GM13977 (cell line): Measurements from ENCODE around the gene ENHO.
"Not testable (repeated sequence)": the region's sequence is repeated elsewhere in the genome, so short reads cannot be mapped to it uniquely, and the experiment has no call there.

Experiments used
- DNase-seq: peaks from one replicate; pipeline ENCODE4 v3.0.0; 2012; ENCODE audit warnings: low spot score
- in situ Hi-C: fragments of 300-500 bp; cut with MboI; formaldehyde crosslinking; loops from one replicate; pipeline ENCODE4 v1.12.0; 2022; ENCODE audit warnings: low sequenced_read_pairs, low pct_unique_long_range_greater_than_20kb, mixed read lengths, inconsistent platforms; ENCODE audit not compliant: unreplicated experiment
- TF ChIP-seq, protein P1 (sequence below): IDR thresholded peaks from 2 replicates; pipeline ENCODE4 v1.5.1; 2012; ENCODE audit warnings: mild to moderate bottlenecking, control low read depth; ENCODE audit not compliant: insufficient read depth; ENCODE audit errors: extremely low read depth, missing control alignments

The ENHO gene

DNA sequence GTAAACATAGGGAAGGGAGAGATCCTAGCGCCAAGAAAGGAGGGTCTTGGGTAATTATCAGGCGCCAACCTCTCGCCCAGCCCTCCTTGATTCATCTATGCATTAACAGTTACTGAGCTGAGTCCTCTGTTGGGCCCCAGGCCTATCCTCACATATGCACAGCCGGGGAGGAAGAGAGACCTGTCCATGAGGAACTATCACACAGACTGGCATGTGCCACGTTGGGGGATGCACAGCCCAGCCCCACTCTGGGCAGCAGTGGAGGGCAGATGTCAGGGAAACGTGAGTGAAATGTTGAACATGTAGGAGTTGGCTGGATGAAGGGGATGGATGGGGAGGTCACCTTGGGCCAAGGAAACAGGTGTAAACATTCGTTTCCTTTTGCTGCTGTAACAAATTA lies 18.8 kb upstream of the ENHO start:
- in situ Hi-C loops: no loop called here
- no peak for DNase-seq

DNA sequence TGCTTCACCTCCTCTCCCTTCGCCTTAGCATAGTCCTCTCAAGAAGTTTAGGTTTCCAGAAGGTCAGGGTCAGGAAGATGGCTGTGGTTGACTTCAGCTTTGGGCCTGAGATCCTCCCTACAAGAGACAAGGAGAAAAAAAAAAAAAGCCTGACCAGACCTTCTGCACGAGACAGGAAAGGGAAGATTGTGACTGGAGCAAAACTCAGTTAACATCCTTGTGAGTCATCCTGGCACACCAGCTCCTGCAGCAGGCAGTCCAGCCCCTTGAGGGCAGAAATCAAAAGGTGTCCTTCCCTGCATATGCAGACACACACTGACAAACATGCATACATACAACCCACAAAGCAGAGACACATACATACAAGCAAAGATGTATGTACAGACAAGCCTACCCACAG lies 18.0 kb upstream of the ENHO start:
- no peak for DNase-seq
- in situ Hi-C loops: no loop called here
- TF ChIP-seq, protein P1, sequence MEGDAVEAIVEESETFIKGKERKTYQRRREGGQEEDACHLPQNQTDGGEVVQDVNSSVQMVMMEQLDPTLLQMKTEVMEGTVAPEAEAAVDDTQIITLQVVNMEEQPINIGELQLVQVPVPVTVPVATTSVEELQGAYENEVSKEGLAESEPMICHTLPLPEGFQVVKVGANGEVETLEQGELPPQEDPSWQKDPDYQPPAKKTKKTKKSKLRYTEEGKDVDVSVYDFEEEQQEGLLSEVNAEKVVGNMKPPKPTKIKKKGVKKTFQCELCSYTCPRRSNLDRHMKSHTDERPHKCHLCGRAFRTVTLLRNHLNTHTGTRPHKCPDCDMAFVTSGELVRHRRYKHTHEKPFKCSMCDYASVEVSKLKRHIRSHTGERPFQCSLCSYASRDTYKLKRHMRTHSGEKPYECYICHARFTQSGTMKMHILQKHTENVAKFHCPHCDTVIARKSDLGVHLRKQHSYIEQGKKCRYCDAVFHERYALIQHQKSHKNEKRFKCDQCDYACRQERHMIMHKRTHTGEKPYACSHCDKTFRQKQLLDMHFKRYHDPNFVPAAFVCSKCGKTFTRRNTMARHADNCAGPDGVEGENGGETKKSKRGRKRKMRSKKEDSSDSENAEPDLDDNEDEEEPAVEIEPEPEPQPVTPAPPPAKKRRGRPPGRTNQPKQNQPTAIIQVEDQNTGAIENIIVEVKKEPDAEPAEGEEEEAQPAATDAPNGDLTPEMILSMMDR: no peak

More for the DNA sequence above, 18.8 kb upstream of the ENHO start:
- TF ChIP-seq, protein P1: no peak

DNA sequence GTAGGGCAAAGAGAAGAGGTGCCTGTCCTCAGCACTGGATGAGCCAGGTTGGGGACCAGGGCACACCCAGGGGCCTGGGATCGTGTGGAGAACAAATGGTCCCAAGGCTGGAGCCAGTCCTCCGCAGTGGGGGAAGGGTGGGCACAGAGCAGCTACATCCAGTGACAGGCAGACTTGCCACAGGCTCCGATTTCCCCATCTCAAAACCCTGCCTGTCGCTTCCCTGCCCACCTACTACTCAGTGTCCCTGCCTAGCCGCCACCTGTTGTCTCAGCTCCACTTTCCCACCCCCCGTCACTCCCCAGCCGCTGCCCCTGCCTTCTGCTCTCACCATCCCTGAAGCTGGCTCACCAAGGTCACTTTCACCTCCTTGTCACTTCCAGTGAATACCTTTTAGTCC lies 13.9 kb upstream of the ENHO start:
- TF ChIP-seq, protein P1: no peak
- in situ Hi-C loops: no loop called here
- no peak for DNase-seq

DNA sequence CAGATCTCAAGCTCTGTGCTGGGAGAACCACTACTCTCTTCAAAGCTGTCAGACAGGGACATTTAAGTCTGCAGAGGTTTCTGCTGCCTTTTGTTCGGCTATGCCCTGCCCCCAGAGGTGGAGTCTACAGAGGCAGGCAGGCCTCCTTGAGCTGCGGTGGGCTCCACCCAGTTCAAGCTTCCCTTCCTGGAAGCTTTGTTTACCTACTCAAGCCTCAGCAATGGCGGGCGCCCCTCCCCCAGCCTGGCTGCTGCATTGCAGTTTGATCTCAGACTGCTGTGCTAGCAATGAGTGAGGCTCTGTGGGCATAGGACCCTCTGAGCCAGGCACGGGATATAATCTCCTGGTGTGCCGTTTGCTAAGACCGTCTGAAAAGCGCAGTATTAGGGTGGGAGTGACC lies 9.3 kb upstream of the ENHO start:
- in situ Hi-C loops, DNase-seq: not testable (repeated sequence)

DNA sequence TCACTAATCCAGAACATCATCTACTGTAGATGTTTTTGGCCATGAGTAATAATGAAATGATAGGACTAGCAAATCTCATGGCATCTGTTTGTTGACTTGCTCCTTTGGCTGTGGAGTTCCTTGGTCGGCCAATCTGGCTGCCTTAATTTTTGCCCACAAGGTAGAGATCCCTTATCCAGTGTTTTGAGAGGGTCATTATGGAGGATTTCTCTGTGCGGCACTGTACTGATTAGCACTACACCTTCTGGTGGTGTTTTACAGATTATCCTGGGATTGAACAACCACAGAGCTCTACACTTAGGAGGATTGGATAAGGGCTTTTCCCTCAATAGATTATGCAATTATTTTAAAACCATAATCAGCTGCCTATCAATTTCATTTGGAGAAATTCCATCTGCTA lies 3.2 kb upstream of the ENHO start:
- in situ Hi-C loops: no loop called here
- TF ChIP-seq, protein P1: no peak
- no peak for DNase-seq

DNA sequence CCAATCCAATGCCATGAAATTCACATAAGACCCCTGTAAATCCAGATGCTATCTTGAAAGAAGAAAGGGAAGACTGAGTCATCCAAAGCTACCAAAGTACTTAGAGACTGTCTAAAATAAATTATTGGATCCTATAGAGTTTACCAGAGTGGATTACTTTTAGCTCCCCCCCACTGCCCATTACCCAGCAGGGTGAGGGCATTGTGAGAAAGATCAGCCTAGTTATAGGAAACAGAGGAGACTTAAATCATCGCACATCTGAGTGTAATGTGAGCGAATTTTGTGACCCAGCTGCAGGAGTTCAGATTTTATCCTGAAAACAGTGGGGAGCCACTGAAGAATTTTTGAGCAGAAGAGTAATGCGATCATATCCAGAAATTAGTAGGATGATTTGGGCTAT lies 1.6 kb upstream of the ENHO start:
- in situ Hi-C loops: no loop called here
- TF ChIP-seq, protein P1: no peak
- no peak for DNase-seq

DNA sequence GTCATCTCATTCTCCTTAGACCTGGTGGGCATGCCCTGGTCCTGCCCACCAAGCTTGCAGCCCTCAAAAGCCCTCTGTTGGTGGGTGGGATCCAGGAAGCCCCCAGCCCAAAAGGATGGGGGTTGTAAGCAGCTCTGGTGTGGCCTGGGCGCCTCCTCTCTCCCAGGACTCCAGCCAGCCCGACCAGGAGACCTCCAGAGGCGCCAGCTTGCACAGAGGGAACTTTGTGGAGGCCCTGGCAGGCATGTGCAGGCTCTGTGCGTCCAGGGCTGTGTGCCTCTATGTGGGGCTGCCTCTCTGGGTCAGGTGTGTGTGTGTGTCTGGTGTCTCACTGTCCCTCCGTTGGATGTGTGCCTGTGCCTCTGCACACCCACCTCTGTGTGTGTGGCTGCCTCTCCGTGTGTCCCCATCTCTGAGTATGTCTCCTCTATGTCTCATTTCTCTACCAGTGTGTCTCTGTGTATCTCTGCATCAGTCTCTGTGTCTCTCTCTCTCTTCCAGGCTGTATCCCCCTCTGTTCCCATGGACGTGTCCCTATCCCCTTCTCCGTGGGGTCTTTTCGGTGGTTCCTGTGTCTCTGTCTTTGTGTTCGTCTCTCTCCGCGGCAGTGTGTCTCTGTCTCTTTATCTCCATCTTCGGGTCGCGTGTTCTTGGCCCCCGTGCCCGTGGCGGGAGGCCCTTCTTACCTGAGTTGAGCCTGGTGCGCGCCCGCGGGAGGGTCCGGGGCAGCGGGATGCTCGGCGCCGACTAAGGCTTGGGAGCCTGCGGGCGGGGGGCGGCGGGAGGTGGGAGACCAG lies 501 bp downstream of the ENHO start:
- DNase-seq: no peak
- TF ChIP-seq, protein P1: no peak
- in situ Hi-C loops: no loop called here
